Measurements from ENCODE around the gene MACROD2. TPM values are rescaled to one million over a fixed set of nuclear protein-coding genes. Genes with fewer than 3 reads are reported as not detected.

The MACROD2 gene
- total and polyA plus RNA-seq, 11 donors = 0.54 to 5.4 (median 2.4) TPM

DNA sequence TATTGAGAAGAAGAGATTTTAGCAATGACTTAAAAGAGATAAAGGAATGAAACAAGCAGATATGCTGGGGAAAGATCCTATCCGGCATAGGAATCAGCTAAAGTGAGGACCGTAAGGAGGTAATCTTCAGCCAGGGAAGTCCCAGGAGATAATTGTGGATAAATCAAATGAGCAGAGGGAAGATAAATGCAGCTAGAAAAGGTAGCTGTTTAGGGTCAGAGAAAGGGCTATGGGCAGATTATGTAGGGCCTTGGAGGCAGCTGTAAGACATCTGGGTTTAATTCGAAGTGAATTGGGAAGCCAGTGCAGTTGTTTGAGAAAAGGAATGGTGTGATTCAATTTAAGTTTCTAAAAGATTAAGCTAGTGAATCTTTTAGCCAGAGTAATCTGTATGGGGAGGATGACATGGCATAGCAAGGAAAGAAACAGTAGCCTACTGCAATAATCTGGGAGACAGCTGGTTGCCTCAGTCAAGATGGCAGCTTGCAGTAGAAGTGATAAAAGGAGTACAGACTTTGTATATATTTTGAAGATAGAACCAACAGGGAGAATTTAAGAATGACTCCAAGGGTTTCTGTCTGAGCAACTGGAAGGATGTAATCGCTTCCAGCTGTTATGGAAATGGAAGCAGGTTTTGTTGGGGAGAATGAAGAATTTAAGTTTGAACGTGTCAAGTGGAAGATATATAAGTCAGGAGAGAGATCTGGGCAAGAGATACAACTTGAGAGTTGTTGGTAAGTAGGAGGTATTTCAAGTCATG, 894.4 kb downstream of the MACROD2 start:
- H3K27ac ChIP-seq = no peak overlapping the region
- no peaks in the 10 kb centered on the region for H3K36me3 ChIP-seq
- WGBS, 4 donors = 65 to 68% (median 67%) methylated on average over 5 of the region's 5 CpGs
- H3K4me1 ChIP-seq = no peaks in the 10 kb centered on the region
- ATAC-seq (no peak), DNase-seq (no peak)
- intact Hi-C loops (cut with DNase I) = no loop called here
- no peaks in the 10 kb centered on the region for H3K27me3 ChIP-seq
- TF ChIP-seq, protein P1, sequence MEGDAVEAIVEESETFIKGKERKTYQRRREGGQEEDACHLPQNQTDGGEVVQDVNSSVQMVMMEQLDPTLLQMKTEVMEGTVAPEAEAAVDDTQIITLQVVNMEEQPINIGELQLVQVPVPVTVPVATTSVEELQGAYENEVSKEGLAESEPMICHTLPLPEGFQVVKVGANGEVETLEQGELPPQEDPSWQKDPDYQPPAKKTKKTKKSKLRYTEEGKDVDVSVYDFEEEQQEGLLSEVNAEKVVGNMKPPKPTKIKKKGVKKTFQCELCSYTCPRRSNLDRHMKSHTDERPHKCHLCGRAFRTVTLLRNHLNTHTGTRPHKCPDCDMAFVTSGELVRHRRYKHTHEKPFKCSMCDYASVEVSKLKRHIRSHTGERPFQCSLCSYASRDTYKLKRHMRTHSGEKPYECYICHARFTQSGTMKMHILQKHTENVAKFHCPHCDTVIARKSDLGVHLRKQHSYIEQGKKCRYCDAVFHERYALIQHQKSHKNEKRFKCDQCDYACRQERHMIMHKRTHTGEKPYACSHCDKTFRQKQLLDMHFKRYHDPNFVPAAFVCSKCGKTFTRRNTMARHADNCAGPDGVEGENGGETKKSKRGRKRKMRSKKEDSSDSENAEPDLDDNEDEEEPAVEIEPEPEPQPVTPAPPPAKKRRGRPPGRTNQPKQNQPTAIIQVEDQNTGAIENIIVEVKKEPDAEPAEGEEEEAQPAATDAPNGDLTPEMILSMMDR (IDR thresholded peaks at IDR 0.05) = no peak
- TF ChIP-seq POLR2A (IDR thresholded peaks at IDR 0.05) = no peak
- H3K4me3 ChIP-seq = no peak overlapping the region
- peaks cover 0 to 8% (median 0%) of the 10 kb centered on the region in 12 donors for H3K9me3 ChIP-seq

DNA sequence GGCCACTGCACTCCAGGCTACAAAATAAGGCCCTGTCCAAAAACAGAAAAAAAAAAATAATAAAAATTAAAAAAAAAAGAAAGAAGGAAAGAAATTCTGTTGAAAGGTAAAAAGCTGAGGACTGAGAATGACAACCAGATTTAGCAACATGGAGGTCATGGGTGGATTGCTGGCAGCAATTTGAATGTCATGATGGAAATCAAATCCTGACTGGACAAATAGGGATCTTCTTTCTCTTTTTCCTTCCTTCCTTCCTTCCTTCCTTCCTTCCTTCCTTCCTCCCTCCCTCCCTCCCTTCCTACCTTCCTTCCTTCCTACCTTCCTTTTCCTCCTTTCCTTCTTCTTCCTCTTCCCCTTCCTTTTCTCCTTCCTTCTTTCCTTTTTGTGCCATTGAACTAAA, 895.4 kb downstream of the MACROD2 start:
- no peak for DNase-seq
- Histone ChIP-seq H3K27me3 (no peaks in the 10 kb centered on the region), H3K27ac (no peak overlapping the region), H3K4me3 (no peak overlapping the region), H3K9me3 (peaks cover 0 to 8% (median 0%) of the 10 kb centered on the region in 12 donors), H3K4me1 (no peaks in the 10 kb centered on the region), H3K36me3 (no peaks in the 10 kb centered on the region)
- ATAC-seq = no peak
- no peak for TF ChIP-seq POLR2A (IDR thresholded peaks at IDR 0.05)
- TF ChIP-seq, protein P1 (IDR thresholded peaks at IDR 0.05) = no peak
- intact Hi-C loops (cut with DNase I) = no loop called here

DNA sequence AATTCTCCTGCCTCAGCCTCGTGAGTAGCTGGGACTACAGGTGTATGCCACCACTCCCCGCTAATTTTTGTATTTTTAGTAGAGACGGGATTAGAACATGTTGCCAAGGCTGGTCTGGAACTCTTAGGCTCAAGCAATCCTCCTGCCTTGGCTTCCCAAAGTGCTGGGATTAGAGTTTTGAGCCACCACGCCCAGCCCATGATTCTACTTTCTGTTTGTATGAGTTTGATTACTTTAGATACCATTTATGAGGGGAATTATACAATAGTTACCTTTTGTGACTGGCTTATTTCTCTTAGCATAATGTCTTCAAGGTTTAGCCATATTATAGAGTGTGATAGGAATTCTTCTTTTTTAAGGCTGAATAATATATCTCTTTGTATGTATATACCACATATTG, 897.5 kb downstream of the MACROD2 start:
- Histone ChIP-seq H3K27me3 (no peaks in the 10 kb centered on the region), H3K4me1 (no peaks in the 10 kb centered on the region), H3K4me3 (no peak overlapping the region), H3K9me3 (peaks cover 0 to 8% (median 0%) of the 10 kb centered on the region in 12 donors), H3K27ac (no peak overlapping the region), H3K36me3 (no peaks in the 10 kb centered on the region)
- ATAC-seq (no peak), DNase-seq (no peak)
- WGBS, 4 donors = 78 to 92% (median 91%) methylated on average over 4 of the region's 4 CpGs
- TF ChIP-seq, protein P1 (IDR thresholded peaks at IDR 0.05) = no peak
- no peak for TF ChIP-seq POLR2A (IDR thresholded peaks at IDR 0.05)
- intact Hi-C loops (cut with DNase I) = no loop called here

DNA sequence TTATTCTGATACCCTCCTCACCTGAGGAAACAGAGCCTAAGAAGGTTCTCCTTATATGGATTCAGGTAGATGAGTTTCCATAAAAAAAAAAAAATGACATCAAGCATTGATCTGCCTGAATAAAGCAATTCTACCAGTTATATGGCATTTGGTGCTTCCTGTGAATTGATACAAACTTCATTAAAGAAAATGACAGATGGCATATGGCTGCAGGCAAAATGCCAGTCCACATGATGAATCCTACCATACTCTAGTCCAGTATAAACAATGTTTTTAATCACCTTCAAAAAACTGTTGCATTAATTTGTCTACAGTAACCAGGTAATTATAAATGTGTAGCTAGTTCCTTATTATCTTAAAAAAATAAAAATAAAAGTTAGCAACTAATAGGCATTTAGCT, 901.3 kb downstream of the MACROD2 start:
- no peak for DNase-seq
- Histone ChIP-seq H3K9me3 (peaks cover 0 to 8% (median 0%) of the 10 kb centered on the region in 12 donors), H3K27me3 (no peaks in the 10 kb centered on the region), H3K4me1 (no peaks in the 10 kb centered on the region), H3K27ac (no peak overlapping the region), H3K36me3 (no peaks in the 10 kb centered on the region), H3K4me3 (no peak overlapping the region)
- intact Hi-C loops (cut with DNase I) = no loop called here
- TF ChIP-seq, protein P1 (IDR thresholded peaks at IDR 0.05) = no peak
- TF ChIP-seq POLR2A (IDR thresholded peaks at IDR 0.05) = no peak
- no peak for ATAC-seq
